Measurements from ENCODE around the gene IPCEF1.
"Not testable (repeated sequence)": the region's sequence is repeated elsewhere in the genome, so short reads cannot be mapped to it uniquely, and the experiment has no call there.

IPCEF1 gene

DNA sequence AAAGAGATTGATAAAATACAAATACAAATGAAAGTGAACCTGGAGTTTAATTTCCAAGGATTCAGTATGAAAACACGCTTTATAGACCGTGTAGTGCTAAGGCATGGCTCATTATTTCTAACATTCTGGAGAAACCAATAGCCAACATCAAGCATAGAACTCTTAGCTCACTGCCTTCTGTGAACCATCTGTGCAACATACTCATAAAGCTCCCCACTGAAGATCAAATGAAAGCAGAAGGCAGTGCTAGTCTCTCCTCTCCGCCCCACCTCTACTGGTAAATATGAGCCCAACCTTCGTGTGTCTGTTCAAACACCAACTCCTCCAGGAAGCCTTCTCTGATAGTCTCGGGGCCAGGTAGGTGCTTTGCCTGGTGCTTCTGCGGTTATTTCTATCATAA, 153.6 kb downstream of the IPCEF1 start:
- no peaks in the 10 kb centered on the region for H3K36me3 ChIP-seq
- no peak for DNase-seq
- H3K9me3 ChIP-seq (ENCODE audit: severe bottlenecking), result no peaks in the 10 kb centered on the region
- no peaks in the 10 kb centered on the region for H3K27me3 ChIP-seq (ENCODE audit: insufficient read depth, low read depth, severe bottlenecking)
- no peak overlapping the region for H3K27ac ChIP-seq
- H3K4me3 ChIP-seq (ENCODE audit: low read depth, low read length), result no peak overlapping the region
- TF ChIP-seq CTCF (IDR thresholded peaks at IDR 0.05; ENCODE audit: low read depth, low read length), result no peak

GRCh38 chr6:154202339-154202738, 154.3 kb downstream of the IPCEF1 start:
- TF ChIP-seq CTCF (IDR thresholded peaks at IDR 0.05; ENCODE audit: low read depth, low read length), result no peak

GRCh38 chr6:154201688-154202087, 154.9 kb downstream of the IPCEF1 start:
- H3K27me3 ChIP-seq (ENCODE audit: insufficient read depth, low read depth, severe bottlenecking); H3K9me3 ChIP-seq (ENCODE audit: severe bottlenecking); H3K36me3 ChIP-seq; H3K4me3 ChIP-seq (ENCODE audit: low read depth, low read length); H3K27ac ChIP-seq; DNase-seq: not testable (repeated sequence)

More at GRCh38 chr6:154202339-154202738, 154.3 kb downstream of the IPCEF1 start:
- no peak overlapping the region for H3K27ac ChIP-seq
- no peak overlapping the region for H3K4me3 ChIP-seq (ENCODE audit: low read depth, low read length)
- no peaks in the 10 kb centered on the region for H3K36me3 ChIP-seq
- H3K27me3 ChIP-seq (ENCODE audit: insufficient read depth, low read depth, severe bottlenecking), result no peaks in the 10 kb centered on the region
- no peak for DNase-seq
- H3K9me3 ChIP-seq (ENCODE audit: severe bottlenecking), result no peaks in the 10 kb centered on the region

- Histone ChIP-seq H3K27me3 (ENCODE audit: insufficient read depth, low read depth, severe bottlenecking) (no peaks in the 10 kb centered on the region), H3K36me3 (no peaks in the 10 kb centered on the region), H3K4me3 (ENCODE audit: low read depth, low read length) (no peak overlapping the region), H3K27ac (no peak overlapping the region), H3K9me3 (ENCODE audit: severe bottlenecking) (no peaks in the 10 kb centered on the region)
- no peak for TF ChIP-seq CTCF (IDR thresholded peaks at IDR 0.05; ENCODE audit: low read depth, low read length)
- DNase-seq, result no peak
These were observed 159.3 kb downstream of the IPCEF1 start for GRCh38 chr6:154197196-154197860.

DNA sequence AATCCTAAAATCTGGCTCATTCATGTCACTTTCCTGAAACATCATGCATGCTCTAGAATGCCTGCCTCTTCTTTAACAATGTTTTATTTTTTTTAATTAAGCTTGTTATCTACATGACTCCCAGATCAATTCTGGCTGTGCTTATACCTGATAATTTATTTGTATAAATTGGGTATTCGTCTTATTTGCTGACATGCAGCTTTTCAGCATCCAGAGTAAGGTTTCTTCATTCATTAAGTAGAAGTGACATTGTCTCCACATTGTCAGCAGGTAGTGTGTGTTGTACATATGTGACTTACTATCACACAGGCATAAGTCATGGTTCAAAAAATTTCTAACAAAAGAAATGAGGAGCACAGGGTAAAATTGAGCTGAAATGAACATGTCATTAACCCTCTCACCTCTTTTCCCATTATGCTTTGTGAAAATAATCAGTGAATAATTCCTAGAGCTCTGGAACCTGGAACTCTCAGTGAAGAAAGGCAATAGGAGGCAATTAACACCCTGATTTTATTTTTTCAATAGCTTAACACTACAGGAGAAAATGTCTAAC, 160.2 kb downstream of the IPCEF1 start:
- Histone ChIP-seq H3K9me3 (ENCODE audit: severe bottlenecking) (no peaks in the 10 kb centered on the region), H3K27me3 (ENCODE audit: insufficient read depth, low read depth, severe bottlenecking) (no peaks in the 10 kb centered on the region), H3K27ac (no peak overlapping the region), H3K4me3 (ENCODE audit: low read depth, low read length) (no peak overlapping the region), H3K36me3 (no peaks in the 10 kb centered on the region)
- TF ChIP-seq CTCF (IDR thresholded peaks at IDR 0.05; ENCODE audit: low read depth, low read length), result no peak
- no peak for DNase-seq

DNA sequence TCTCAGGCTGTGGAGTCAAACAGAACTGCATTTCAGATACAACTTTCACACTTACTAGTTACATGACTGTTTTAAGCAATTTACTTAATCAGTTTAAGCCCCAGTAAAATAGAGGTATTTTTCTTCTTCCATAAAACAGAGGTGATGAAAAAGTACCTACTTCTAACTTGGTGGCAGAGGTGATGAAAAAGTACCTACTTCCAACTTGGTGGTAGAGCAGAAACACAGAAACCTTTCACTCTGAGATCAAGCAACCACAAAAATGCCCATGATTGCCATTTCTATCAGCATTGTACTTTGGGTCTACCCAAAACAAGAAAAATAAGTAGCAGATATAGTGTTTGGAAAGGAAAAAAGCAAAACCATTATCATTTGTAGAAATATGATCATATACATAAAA, 168.9 kb downstream of the IPCEF1 start:
- H3K9me3 ChIP-seq (ENCODE audit: severe bottlenecking), result no peaks in the 10 kb centered on the region
- no peak overlapping the region for H3K4me3 ChIP-seq (ENCODE audit: low read depth, low read length)
- H3K27me3 ChIP-seq (ENCODE audit: insufficient read depth, low read depth, severe bottlenecking), result no peaks in the 10 kb centered on the region
- no peak for DNase-seq
- H3K36me3 ChIP-seq, result no peaks in the 10 kb centered on the region
- TF ChIP-seq CTCF (IDR thresholded peaks at IDR 0.05; ENCODE audit: low read depth, low read length), result no peak
- H3K27ac ChIP-seq, result no peak overlapping the region
